SH-SY5Y (cell line): ENCODE data around the gene BLCAP.

ENCODE experiments used
- GATA2 ChIP-seq: IDR thresholded peaks from 2 replicates; pipeline ENCODE4 v1.6.1; 2011; ENCODE audit warnings: mild to moderate bottlenecking, low read depth, low read length
- GATA3 ChIP-seq: IDR thresholded peaks from 2 replicates; pipeline ENCODE4 v1.6.1; 2011; ENCODE audit warnings: low read depth, mild to moderate bottlenecking, low read length, moderate library complexity

DNA sequence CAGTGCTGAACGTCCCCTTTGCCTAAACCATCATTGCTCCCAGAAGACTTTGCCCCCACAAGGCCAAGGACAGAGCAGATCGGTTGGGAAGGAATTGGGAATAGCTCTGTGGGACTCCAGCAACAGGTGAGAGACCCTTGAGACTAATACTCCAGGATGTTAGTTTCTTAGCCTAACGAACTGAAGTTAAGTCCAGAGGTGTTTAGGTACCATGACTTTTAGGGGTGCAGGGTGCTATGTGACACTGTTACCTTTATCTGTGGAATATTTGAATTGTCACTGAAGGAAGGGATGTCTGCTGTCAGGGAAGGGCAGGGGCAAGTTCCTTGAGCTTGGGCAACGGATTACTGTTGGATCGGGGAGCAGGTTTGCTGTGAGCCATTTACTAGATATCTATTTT, 1.9 kb downstream of the BLCAP start:
- TF ChIP-seq GATA2 = no peak
- no peak for TF ChIP-seq GATA3
